NCI-H2227 (cell line): ENCODE measurements around the gene NUDT7.

Experiments used
- DNase-seq: peaks from one replicate; lab custom pipeline; 2025; ENCODE audit not compliant: unreplicated experiment; lab: John Stamatoyannopoulos, UW

The NUDT7 gene

GRCh38 chr16:77723108-77723514 is 797 bp downstream of the NUDT7 start:
- peak; percentile 19 for DNase-seq

DNA sequence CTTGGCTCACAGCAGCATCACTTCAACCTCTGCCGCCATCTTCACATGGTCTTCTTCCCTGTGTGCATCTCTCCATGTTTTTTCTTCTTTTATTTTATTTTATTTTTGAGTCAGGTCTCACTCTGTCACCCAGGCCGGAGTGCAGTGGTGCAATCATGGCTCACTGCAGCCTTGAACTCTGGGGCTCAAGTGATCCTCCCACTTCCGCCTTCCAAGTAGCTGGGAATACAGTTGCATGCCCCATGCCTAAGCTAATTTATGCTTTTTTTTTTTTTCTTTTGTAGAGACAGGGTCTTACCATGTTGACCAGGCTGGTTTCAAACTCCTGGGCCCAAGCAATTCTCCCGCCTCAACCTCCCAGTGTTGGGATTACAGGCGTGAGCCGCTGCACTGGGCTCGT is 1.9 kb downstream of the NUDT7 start:
- no peak for DNase-seq

GRCh38 chr16:77729951-77730350 is 7.6 kb downstream of the NUDT7 start:
- no peak for DNase-seq

DNA sequence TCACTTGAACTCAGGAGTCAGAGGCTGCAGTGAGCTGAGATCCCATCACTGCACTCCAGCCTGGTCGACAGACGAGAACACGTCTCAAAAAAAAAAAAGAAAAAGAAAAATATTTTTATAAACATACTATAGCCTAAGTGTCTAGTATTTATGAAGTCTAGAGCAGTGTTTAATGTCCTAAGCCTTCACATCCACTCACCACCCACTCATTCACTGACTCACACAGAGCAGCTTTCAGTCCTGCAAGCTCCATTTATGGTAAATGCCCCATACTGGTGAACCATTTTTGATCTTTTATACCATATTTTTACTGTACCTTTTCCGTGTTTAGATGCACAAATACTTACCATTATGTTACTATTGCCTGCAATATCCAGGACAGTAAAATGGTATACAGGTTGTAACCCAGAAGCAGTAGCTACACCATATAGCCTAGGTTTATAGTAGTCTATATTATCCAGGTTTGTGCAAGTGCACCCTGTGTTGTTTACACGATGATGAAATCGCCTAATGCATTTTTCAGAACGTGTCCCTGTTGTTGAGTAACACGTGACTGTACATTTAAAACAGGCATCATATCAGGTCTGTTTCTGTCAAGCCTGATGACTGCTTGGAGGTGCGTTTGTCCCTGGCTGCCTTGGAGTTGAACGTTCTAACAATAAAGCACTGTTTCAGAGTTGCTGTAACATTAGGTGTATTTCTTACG is 10.1 kb downstream of the NUDT7 start:
- no peak for DNase-seq

GRCh38 chr16:77736879-77737278 is 14.6 kb downstream of the NUDT7 start:
- DNase-seq, result no peak

GRCh38 chr16:77738706-77739558 is 16.6 kb downstream of the NUDT7 start:
- DNase-seq, result no peak

- DNase-seq, result no peak
Observed at GRCh38 chr16:77739559-77739892, 17.2 kb downstream of the NUDT7 start.

- DNase-seq, result peak; percentile 1
Observed at GRCh38 chr16:77744141-77744540, 21.8 kb downstream of the NUDT7 start.

GRCh38 chr16:77745972-77746371 is 23.7 kb downstream of the NUDT7 start:
- no peak for DNase-seq

GRCh38 chr16:77748421-77749005 is 26.2 kb downstream of the NUDT7 start:
- DNase-seq, result no peak

- DNase-seq, result no peak
Observed at GRCh38 chr16:77749415-77749814, 27.1 kb downstream of the NUDT7 start.

DNA sequence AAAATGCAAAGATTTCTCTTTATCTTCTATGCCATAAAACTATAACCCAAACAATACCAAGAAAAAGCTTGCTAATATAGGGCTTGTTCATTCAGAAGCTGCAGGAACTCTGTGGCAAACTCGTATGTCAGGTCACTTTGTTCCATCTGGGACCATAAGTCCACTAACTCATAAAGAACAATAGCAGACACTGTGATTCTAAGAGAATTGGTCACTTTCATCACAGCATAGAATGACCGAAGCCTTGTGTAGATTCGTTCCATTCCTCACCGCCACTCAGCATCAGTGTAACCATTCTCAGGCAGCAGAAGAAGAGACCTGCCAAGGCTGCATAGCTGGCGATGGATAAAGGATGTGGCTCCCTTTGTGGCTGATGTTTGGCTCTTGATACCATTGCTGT is 35.7 kb downstream of the NUDT7 start:
- no peak for DNase-seq

- DNase-seq, result no peak
Observed at GRCh38 chr16:77758508-77758907, 36.2 kb downstream of the NUDT7 start.

DNA sequence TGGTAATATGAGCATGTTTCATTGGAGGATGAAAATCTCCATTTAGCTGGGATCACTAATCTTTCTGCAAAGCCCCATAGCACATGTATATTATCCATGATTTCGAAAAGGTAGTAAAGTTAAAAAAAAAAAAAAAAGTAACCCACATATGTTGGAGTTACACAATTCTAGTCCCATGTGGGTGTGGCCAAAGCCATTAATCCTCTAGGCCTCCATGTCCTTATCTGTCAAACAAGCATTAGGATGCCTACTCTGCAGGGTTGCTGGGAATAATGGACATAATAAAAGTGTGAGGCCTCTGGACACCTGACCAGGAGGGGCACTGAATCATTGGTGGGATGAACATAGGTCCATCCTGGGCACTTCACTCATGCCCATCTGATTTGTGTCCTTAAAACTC is 36.9 kb downstream of the NUDT7 start:
- DNase-seq, result no peak

- DNase-seq, result no peak
Observed at GRCh38 chr16:77759821-77760220, 37.5 kb downstream of the NUDT7 start.

DNA sequence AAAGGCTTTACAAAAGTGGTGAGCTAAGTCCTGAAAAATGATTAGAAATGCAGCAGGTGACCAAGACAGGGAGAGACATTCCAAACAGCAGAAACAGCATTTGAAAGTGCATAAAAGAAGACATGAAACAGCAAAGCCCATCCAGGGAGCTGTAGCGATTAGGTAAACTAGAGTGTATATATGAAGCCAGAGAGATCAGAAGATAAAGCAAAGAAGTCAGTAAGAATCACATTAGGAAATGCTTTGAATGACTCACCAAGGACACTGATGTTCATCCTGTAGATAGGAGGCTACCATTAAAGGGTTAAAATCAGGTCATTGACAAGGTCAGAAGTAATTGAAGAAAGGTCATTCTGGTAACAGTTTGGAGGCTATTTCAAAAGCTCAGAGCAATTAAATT is 38.5 kb downstream of the NUDT7 start:
- no peak for DNase-seq

- DNase-seq, result no peak
Observed at GRCh38 chr16:77761204-77761603, 38.9 kb downstream of the NUDT7 start.

- DNase-seq, result no peak
Observed at GRCh38 chr16:77762262-77762661, 39.9 kb downstream of the NUDT7 start.

DNA sequence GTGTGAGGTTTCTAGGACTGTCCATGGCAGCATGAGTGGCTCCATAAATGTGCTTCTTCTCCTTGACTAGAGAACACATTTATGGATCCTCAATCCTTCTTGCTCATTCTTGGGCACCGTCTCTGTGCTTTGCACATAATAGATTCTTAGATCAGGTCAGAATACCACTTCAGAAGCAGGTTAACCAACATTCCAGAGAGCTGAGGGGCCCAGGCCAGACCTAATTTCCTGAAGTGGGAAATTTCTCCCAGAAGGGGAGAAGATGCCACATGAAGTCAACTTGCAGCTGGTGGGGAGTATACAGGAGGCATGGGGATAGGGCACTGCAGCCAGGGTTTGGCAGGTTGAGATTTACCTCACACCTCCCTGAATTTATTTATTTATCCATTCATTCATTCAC is 41.7 kb downstream of the NUDT7 start:
- DNase-seq, result no peak

DNA sequence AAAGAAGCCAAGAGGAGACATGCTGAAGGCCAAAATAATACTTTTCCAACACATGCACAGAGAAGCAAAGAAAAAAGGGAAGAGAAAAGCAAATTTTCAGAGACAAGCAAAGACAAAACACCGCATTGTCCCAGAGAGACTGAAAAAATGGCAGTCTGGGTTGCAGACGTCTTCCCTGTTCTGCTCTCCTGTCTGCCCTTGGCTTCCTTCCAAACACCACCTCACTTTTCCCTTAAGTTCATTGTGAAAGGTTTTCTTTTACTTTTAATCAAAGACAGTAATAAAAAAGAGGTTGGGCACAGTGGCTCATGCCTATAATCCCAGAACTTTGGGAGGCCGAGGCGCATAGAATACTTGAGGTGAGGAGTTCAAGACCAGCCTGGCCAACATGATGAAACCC is 44.9 kb downstream of the NUDT7 start:
- DNase-seq, result no peak

GRCh38 chr16:77767826-77768225 is 45.5 kb downstream of the NUDT7 start:
- DNase-seq, result no peak
